ENCODE measurements around the gene FADS1. TPM values are rescaled to one million over a fixed set of nuclear protein-coding genes. Genes with fewer than 3 reads are reported as not detected.

FADS1 gene
- total and polyA plus RNA-seq, 2 of the 13 experiments (the other 11 are each of a cell fraction or from before 2014, with no cell fraction given) = 91.8 to 108 TPM

GRCh38 chr11:61756452-61757212 lies 60.2 kb downstream of the FADS1 start (continued):
- TF ChIP-seq, protein P1, sequence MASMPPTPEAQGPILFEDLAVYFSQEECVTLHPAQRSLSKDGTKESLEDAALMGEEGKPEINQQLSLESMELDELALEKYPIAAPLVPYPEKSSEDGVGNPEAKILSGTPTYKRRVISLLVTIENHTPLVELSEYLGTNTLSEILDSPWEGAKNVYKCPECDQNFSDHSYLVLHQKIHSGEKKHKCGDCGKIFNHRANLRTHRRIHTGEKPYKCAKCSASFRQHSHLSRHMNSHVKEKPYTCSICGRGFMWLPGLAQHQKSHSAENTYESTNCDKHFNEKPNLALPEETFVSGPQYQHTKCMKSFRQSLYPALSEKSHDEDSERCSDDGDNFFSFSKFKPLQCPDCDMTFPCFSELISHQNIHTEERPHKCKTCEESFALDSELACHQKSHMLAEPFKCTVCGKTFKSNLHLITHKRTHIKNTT (CRISPR knock-in tag; IDR thresholded peaks at IDR 0.05) = no peak
- TF ChIP-seq ETV5 (CRISPR knock-in tag; IDR thresholded peaks at IDR 0.05; ENCODE audit: borderline replicate concordance) (peak; percentile 82; the same call in 1 of the 2 replicates), HOXA3 (CRISPR knock-in tag; IDR thresholded peaks at IDR 0.05) (peak; percentile 86), RFXANK (CRISPR knock-in tag; IDR thresholded peaks at IDR 0.05) (no peak), ELF4 (CRISPR knock-in tag; IDR thresholded peaks at IDR 0.05; ENCODE audit: borderline replicate concordance) (no peak), ARID5B (CRISPR knock-in tag; IDR thresholded peaks at IDR 0.05) (peak; percentile 60; the same call in 1 of the 2 replicates), ZNF547 (CRISPR knock-in tag; IDR thresholded peaks at IDR 0.05) (no peak), ZNF10 (CRISPR knock-in tag; IDR thresholded peaks at IDR 0.05; ENCODE audit: borderline replicate concordance, low read depth) (no peak), XBP1 (CRISPR knock-in tag; IDR thresholded peaks at IDR 0.05) (no peak), IKZF1 (IDR thresholded peaks at IDR 0.05) (no peak), ZNF101 (CRISPR knock-in tag; IDR thresholded peaks at IDR 0.05; ENCODE audit: borderline replicate concordance, low read depth) (no peak), CEBPB (IDR thresholded peaks at IDR 0.05; ENCODE audit: borderline replicate concordance, low read depth, low read length) (no peak), FOXC1 (CRISPR knock-in tag; IDR thresholded peaks at IDR 0.05; ENCODE audit: borderline replicate concordance) (peak; percentile 74; the same call in 1 of the 2 replicates), ZNF484 (CRISPR knock-in tag; IDR thresholded peaks at IDR 0.05; ENCODE audit: borderline replicate concordance, low read depth) (no peak), ZNF782 (CRISPR knock-in tag; IDR thresholded peaks at IDR 0.05; ENCODE audit: borderline replicate concordance) (no peak), ZNF350 (CRISPR knock-in tag; IDR thresholded peaks at IDR 0.05; ENCODE audit: borderline replicate concordance, low read depth) (peak; percentile 67), ZNF562 (CRISPR knock-in tag; IDR thresholded peaks at IDR 0.05; ENCODE audit: borderline replicate concordance) (no peak), ZNF713 (CRISPR knock-in tag; IDR thresholded peaks at IDR 0.05) (no peak), KDM5B (CRISPR knock-in tag; IDR thresholded peaks at IDR 0.05; ENCODE audit: borderline replicate concordance) (peak; percentile 87; the same call in 1 of the 2 replicates), HNF1B (CRISPR knock-in tag; IDR thresholded peaks at IDR 0.05) (peak; percentile 96)
- TF ChIP-seq, protein P2, sequence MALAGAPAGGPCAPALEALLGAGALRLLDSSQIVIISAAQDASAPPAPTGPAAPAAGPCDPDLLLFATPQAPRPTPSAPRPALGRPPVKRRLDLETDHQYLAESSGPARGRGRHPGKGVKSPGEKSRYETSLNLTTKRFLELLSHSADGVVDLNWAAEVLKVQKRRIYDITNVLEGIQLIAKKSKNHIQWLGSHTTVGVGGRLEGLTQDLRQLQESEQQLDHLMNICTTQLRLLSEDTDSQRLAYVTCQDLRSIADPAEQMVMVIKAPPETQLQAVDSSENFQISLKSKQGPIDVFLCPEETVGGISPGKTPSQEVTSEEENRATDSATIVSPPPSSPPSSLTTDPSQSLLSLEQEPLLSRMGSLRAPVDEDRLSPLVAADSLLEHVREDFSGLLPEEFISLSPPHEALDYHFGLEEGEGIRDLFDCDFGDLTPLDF (CRISPR knock-in tag; IDR thresholded peaks at IDR 0.05) = no peak

Data from HepG2 (cell line).